Colonic mucosa (tissue), 4 donors: ENCODE data around the gene SLC9A9. TPM values are rescaled to one million over a fixed set of nuclear protein-coding genes. Genes with fewer than 3 reads are reported as not detected.

Source experiments
- DNase-seq: peaks from one replicate; pipeline ENCODE4 v3.0.0-alpha.2; 2020
- H3K27ac ChIP-seq: fragments of 200-600 bp; one replicate; pipeline ENCODE4 v1.8.0; 2021
- H3K27me3 ChIP-seq: fragments of 200-600 bp; one replicate; pipeline ENCODE4 v1.8.0; 2021
- H3K36me3 ChIP-seq: fragments of 200-600 bp; one replicate; pipeline ENCODE4 v1.8.0; 2021
- H3K4me1 ChIP-seq: fragments of 200-600 bp; one replicate; pipeline ENCODE4 v1.8.0; 2021; ENCODE audit warnings: mild to moderate bottlenecking
- H3K4me3 ChIP-seq: fragments of 200-600 bp; one replicate; pipeline ENCODE4 v1.8.0; 2021
- H3K9ac ChIP-seq, 2 donors: one replicate each; pipeline ENCODE4 v1.7.0; 2013; ENCODE audit warnings: control low read depth in 2 of 2, low read depth in 2 of 2, low read length in 2 of 2
- H3K9me3 ChIP-seq: fragments of 200-600 bp; one replicate; pipeline ENCODE4 v1.8.0; 2021
- CTCF ChIP-seq: fragments of 200-600 bp; IDR thresholded peaks from one replicate; pipeline ENCODE4 v1.8.0; 2022; ENCODE audit warnings: antibody characterized with exemption, mild to moderate bottlenecking
- intact Hi-C: fragments of 100-400 bp; cut with DNase I; formaldehyde crosslinking; loops from one replicate; pipeline ENCODE4 v1.14.1; 2022
- total RNA-seq, 2 donors: library from RNA; stranded (reverse); fragmentation: NEBNext Ultra II Directional in 1 of 2; extraction: Animal tissue kit (Norgen Biotek cat#: 25700) in 1 of 2; gene quantifications; one replicate each; pipeline ENCODE4 v1.2.1, GENCODE V29; 2021
- donor health status: healthy.
- donor health status: DM: no; HTN: no; CAD: no.
- donor health status: DM: no; HTN: no; CAD: no.

SLC9A9 gene
- total RNA-seq, 2 donors from 2014 or later: 2.5 to 6.5 TPM

GRCh38 chr3:143278721-143279120, 569.5 kb downstream of the SLC9A9 start:
- intact Hi-C loops: no loop called here
- no peak for DNase-seq
- Histone ChIP-seq H3K4me3 (no peak overlapping the region), H3K27ac (no peak overlapping the region), H3K9ac (no peak overlapping the region), H3K27me3 (no peaks in the 10 kb centered on the region), H3K4me1 (no peaks in the 10 kb centered on the region), H3K36me3 (no peaks in the 10 kb centered on the region), H3K9me3 (no peaks in the 10 kb centered on the region)
- no peak for TF ChIP-seq CTCF

GRCh38 chr3:143277531-143277930, 570.7 kb downstream of the SLC9A9 start:
- Histone ChIP-seq H3K27ac (no peak overlapping the region), H3K9me3 (no peaks in the 10 kb centered on the region), H3K36me3 (no peaks in the 10 kb centered on the region), H3K27me3 (no peaks in the 10 kb centered on the region), H3K4me1 (no peaks in the 10 kb centered on the region), H3K4me3 (no peak overlapping the region), H3K9ac (no peak overlapping the region)
- intact Hi-C loops: no loop called here
- DNase-seq: no peak
- TF ChIP-seq CTCF: no peak

GRCh38 chr3:143276592-143276991, 571.7 kb downstream of the SLC9A9 start:
- Histone ChIP-seq H3K4me1 (no peaks in the 10 kb centered on the region), H3K9ac (no peak overlapping the region), H3K36me3 (no peaks in the 10 kb centered on the region), H3K4me3 (no peak overlapping the region), H3K27ac (no peak overlapping the region), H3K9me3 (no peaks in the 10 kb centered on the region), H3K27me3 (no peaks in the 10 kb centered on the region)
- no peak for DNase-seq
- no peak for TF ChIP-seq CTCF
- intact Hi-C loops: no loop called here

- TF ChIP-seq CTCF: no peak
- no peaks in the 10 kb centered on the region for H3K36me3 ChIP-seq
- no peak overlapping the region for H3K27ac ChIP-seq
- H3K4me1 ChIP-seq: no peaks in the 10 kb centered on the region
- no peak overlapping the region for H3K9ac ChIP-seq
- no peaks in the 10 kb centered on the region for H3K9me3 ChIP-seq
- intact Hi-C loops: no loop called here
- H3K27me3 ChIP-seq: no peaks in the 10 kb centered on the region
- no peak overlapping the region for H3K4me3 ChIP-seq
- no peak for DNase-seq
These were observed 574.1 kb downstream of the SLC9A9 start for GRCh38 chr3:143273975-143274690.

GRCh38 chr3:143271136-143271535, 577.1 kb downstream of the SLC9A9 start:
- intact Hi-C loops: no loop called here
- no peak overlapping the region for H3K27ac ChIP-seq
- H3K36me3 ChIP-seq: no peaks in the 10 kb centered on the region
- TF ChIP-seq CTCF: no peak
- no peaks in the 10 kb centered on the region for H3K4me1 ChIP-seq
- no peak overlapping the region for H3K4me3 ChIP-seq
- H3K9me3 ChIP-seq: no peaks in the 10 kb centered on the region
- H3K9ac ChIP-seq: no peak overlapping the region
- no peak for DNase-seq
- no peaks in the 10 kb centered on the region for H3K27me3 ChIP-seq
